ENCODE data around the gene MB21D2.
"Not testable (repeated sequence)": the region's sequence is repeated elsewhere in the genome, so short reads cannot be mapped to it uniquely, and the experiment has no call there.

MB21D2 gene, protein sequence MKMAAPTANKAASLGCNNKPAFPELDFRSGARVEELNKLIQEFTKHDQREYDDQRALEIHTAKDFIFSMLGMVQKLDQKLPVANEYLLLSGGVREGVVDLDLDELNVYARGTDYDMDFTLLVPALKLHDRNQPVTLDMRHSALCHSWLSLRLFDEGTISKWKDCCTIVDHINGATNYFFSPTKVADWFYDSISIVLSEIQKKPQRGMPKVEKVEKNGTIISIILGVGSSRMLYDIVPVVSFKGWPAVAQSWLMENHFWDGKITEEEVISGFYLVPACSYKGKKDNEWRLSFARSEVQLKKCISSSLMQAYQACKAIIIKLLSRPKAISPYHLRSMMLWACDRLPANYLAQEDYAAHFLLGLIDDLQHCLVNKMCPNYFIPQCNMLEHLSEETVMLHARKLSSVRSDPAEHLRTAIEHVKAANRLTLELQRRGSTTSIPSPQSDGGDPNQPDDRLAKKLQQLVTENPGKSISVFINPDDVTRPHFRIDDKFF

DNA sequence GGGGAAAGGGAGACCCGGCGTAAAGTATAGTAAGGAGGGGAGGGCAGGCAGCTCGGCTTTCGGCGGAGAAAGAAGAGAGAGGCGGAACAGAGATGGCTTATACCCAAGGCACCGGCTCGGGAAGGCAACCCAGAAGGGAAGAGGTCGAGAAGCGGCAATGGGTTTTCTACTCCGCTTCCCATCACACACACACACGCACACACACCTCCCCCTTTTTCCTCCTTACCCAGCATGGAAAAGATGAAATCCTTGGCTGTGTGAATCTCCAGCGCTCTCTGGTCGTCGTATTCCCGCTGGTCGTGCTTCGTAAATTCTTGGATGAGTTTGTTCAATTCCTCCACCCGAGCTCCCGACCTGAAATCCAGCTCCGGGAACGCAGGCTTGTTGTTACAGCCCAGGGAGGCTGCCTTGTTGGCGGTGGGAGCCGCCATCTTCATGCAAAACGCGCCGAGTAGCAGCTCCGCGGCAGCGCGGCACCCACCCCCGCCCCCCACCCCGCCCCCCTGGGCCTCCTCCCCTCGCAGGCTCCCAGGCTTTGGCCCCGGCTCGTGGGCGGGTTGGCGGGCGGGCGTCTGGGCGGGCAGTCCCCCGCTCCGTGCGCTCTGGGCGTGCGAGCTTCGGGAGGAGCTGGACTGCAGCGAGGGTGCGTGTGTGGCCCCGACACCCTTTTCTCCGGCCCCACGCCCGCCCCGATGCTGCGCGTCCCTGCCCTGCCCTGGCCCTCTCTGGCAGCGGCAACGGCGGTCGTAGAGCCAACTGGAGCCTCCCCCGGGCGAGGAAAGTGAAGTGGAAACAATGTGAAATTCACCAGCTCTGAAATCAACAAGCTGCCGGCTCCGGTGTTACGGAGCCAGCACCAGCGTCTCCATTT lies at the start of gene MB21D2:
Gene MB21D2 (minus strand): TSS at position 453 of the 871 bp plus-strand sequence. CDS start 16 bp downstream, at position 437.
- H3K27me3 Mint-ChIP-seq = peaks cover 59% of the 10 kb centered on the region
- no peaks in the 10 kb centered on the region for H3K9me3 Mint-ChIP-seq
- H3K4me3 Mint-ChIP-seq = peak within 1 kb of the TSS; percentile 93
- peak within 1 kb of the TSS; percentile 94 for H3K27ac Mint-ChIP-seq
- peaks cover 5% of the 10 kb centered on the region for H3K36me3 Mint-ChIP-seq
- peaks cover 60% of the 10 kb centered on the region for H3K4me1 Mint-ChIP-seq
- peak; percentile 74 for DNase-seq
- CTCF ChIA-PET = interaction anchor here (0.7 to 1.7 kb wide), 5 partner anchors 20 to 101 kb away, joined by 3 to 10 read pairs (median 3); no protein-coding TSS in a partner anchor

DNA sequence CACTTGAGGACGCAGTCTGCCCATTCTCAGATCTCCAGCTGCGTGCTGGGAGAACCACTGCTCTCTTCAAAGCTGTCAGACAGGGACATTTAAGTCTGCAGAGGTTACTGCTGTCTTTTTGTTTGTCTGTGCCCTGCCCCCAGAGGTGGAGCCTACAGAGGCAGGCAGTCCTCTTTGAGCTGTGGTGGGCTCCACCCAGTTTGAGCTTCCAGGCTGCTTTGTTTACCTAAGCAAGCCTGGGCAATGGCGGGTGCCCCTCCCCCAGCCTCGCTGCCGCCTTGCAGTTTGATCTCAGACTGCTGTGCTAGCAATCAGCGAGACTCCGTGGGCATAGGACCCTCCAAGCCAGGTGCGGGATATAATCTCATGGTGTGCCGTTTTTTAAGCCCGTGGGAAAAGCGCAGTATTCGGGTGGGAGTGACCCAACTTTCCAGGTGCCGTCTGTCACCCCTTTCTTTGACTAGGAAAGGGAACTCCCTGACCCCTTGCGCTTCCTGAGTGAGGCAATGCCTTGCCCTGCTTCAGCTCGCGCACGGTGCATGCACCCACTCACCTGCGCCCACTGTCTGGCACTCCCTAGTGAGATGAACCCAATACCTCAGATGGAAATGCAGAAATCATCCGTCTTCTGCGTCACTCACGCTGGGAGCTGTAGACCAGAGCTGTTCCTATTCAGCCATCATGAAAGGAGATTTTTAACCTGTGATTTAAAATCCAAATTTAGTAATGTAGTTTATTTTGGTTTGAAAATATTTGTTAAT lies 47.5 kb upstream of the MB21D2 start:
- CTCF ChIA-PET, H3K27ac Mint-ChIP-seq, DNase-seq, H3K36me3 Mint-ChIP-seq, H3K4me3 Mint-ChIP-seq, H3K27me3 Mint-ChIP-seq, H3K9me3 Mint-ChIP-seq, H3K4me1 Mint-ChIP-seq: not testable (repeated sequence)

DNA sequence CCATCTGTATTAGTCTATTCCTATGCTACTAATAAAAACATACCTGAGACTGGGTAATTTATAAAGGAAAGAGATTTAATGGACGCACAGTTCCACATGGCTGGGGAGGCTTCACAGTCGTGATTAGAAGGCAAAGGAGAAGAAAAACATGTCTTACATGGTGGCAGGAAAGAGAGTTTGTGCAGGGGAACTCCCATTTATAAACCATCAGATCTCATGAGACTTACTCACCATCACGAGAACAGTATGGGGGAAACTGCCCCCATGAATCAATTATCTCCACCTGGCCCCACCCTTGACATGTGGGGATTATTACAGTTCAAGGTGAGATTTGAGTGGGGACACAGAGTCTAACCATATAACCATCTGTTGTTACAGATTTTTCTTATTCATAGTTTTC lies 42.1 kb upstream of the MB21D2 start:
- no peaks in the 10 kb centered on the region for H3K4me1 Mint-ChIP-seq
- no peak overlapping the region for H3K27ac Mint-ChIP-seq
- no peaks in the 10 kb centered on the region for H3K9me3 Mint-ChIP-seq
- CTCF ChIA-PET = no interaction called here
- no peak overlapping the region for H3K4me3 Mint-ChIP-seq
- no peak for DNase-seq
- H3K36me3 Mint-ChIP-seq = no peaks in the 10 kb centered on the region
- no peaks in the 10 kb centered on the region for H3K27me3 Mint-ChIP-seq

DNA sequence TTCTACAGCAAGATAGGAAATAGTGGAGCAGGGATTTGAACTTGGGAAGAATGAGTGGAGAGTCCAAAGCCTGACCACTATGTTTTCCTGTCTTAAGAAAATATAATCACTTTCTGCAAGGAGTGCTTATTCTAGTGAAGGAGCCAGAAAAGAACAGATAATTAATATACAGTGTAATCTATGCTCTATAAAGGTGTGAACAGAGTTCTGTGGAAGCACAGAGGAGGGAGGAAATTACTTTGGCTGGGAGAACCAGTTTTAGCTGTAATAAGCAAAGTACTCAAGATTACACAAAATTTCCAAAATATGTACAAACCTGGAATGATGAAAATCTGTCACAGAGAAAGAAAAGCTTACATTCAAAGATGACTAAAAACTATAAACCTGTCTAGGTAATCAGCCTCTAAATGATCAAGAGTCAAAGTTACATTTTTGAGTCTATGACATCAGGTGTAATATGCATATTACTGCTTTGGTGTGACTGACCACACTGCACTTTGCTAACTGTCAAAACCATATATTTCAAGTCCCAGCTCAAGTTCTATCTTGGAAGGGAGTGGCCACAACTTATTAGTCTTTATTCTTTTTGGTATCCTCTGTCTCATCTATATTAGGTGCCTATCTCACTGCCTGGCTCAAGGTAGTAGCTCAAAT lies 40.7 kb upstream of the MB21D2 start:
- no peak overlapping the region for H3K27ac Mint-ChIP-seq
- no peak overlapping the region for H3K4me3 Mint-ChIP-seq
- H3K9me3 Mint-ChIP-seq = no peaks in the 10 kb centered on the region
- no peaks in the 10 kb centered on the region for H3K36me3 Mint-ChIP-seq
- CTCF ChIA-PET = no interaction called here
- DNase-seq = no peak
- H3K4me1 Mint-ChIP-seq = no peaks in the 10 kb centered on the region
- H3K27me3 Mint-ChIP-seq = no peaks in the 10 kb centered on the region

DNA sequence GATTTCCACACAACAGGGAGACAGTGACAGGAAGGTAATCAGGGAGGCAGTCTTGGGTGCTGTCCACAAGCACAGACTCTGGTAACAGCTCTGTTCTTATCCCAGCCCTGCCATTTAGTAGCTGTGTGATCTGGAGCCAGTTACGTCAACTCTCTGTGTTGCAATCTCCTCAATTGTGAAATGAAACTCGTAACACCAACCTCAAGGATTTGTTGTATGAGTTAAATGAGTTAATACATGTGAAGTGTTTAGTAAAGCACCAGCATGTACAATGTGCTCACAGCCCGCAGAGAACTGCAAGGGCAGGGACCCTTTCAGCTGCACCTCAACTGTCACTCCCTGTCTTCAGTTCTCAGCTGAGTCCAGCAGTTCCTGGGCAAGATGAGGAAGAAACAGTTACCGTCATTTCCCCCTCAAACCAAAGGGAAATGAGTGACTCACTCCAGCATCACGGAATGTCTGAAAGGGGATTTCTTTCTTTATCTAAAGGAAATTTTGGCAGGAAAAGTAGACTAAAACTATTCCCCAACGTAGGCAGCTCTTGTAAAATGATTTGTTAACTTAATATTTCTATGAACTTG lies 39.9 kb upstream of the MB21D2 start:
- Mint-ChIP-seq H3K36me3 (no peaks in the 10 kb centered on the region), H3K9me3 (no peaks in the 10 kb centered on the region), H3K4me1 (no peaks in the 10 kb centered on the region), H3K4me3 (no peak overlapping the region), H3K27me3 (no peaks in the 10 kb centered on the region), H3K27ac (no peak overlapping the region)
- DNase-seq = no peak
- CTCF ChIA-PET = no interaction called here

DNA sequence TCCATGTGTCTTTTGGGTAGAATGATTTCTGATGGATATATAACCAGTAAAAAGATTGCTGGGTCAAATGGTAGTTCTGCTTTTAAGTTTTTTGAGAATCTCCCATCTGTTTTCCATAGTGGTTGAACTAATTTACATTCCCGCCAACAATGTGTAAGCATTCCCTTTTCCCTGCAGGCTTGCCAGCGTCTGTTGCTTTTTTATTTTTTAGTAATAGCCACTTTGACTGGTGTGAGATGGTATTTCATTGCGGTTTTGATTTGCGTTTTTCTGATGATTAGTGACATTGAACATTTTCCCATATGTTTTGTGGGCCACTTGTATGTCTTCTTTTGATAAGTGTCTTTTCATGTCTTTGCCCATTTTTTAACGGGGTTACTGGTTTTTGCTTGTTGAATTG lies 36.3 kb upstream of the MB21D2 start:
- Mint-ChIP-seq H3K4me3 (no peak overlapping the region), H3K36me3 (no peaks in the 10 kb centered on the region), H3K27me3 (no peaks in the 10 kb centered on the region), H3K4me1 (no peaks in the 10 kb centered on the region), H3K27ac (no peak overlapping the region), H3K9me3 (no peaks in the 10 kb centered on the region)
- DNase-seq = no peak
- CTCF ChIA-PET = no interaction called here

DNA sequence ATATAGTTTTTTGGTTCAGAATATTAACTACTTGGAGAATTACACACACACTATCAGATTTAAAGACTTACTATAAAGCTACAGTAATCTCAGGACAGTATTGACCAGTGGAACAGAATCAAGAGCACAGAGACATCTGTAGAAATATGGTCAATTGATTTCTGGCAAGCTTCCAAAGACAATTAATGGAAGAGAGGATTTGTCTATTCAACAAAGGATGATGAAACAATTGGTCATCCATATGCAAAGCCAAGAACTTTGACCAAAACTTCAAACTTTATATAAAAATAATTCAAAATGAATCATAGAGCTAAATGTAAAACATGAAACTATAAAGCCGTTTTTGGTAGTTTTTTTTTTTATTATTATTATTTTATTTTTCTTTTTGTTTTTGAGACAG lies 29.8 kb upstream of the MB21D2 start:
- Mint-ChIP-seq H3K4me1 (no peaks in the 10 kb centered on the region), H3K9me3 (no peaks in the 10 kb centered on the region), H3K27ac (no peak overlapping the region), H3K4me3 (no peak overlapping the region), H3K27me3 (no peaks in the 10 kb centered on the region), H3K36me3 (no peaks in the 10 kb centered on the region)
- DNase-seq = no peak
- CTCF ChIA-PET = no interaction called here

DNA sequence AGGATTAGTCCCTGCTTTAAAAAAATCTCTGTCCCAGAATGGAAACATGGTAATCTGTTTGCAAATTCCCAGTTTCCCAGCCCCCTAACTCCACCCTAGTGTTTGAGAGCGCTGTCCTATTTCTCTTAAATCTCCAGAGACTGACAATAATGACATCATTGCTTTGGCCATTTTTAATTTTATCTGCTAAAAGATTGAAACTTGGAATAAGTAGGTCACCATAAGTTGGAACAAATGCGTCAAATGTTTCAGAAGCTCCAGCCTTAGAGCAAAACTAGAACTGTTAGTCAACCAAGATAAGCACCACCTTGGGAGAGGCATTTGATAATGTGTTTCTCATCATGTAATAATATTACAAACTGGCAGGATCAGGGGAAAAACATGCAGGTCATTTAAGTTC lies 25.7 kb upstream of the MB21D2 start:
- H3K4me3 Mint-ChIP-seq = no peak overlapping the region
- H3K9me3 Mint-ChIP-seq = no peaks in the 10 kb centered on the region
- H3K36me3 Mint-ChIP-seq = no peaks in the 10 kb centered on the region
- CTCF ChIA-PET = no interaction called here
- DNase-seq = no peak
- H3K4me1 Mint-ChIP-seq = no peaks in the 10 kb centered on the region
- no peaks in the 10 kb centered on the region for H3K27me3 Mint-ChIP-seq
- H3K27ac Mint-ChIP-seq = no peak overlapping the region

DNA sequence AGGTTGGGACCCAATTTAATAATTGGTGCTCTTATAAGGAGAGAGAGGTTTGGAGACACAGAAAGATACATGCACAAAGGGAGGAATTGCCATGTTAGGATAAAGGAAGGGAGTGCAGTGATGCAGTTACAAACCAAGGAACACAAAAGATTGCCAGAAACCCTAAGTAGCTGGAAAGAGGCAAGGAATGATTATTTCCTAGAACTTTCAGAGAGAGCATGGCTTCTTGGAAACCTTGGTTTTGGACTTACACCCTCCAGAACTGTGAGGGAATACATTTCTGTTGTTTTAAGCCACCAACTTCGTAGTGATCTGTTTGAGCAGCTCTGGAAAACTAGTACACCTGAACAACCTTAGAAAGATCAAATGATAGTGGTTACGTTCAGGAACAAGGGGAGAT lies 25.0 kb upstream of the MB21D2 start:
- Mint-ChIP-seq H3K27ac (no peak overlapping the region), H3K4me3 (no peak overlapping the region), H3K27me3 (no peaks in the 10 kb centered on the region), H3K9me3 (no peaks in the 10 kb centered on the region), H3K36me3 (no peaks in the 10 kb centered on the region), H3K4me1 (no peaks in the 10 kb centered on the region)
- DNase-seq = no peak
- CTCF ChIA-PET = no interaction called here

DNA sequence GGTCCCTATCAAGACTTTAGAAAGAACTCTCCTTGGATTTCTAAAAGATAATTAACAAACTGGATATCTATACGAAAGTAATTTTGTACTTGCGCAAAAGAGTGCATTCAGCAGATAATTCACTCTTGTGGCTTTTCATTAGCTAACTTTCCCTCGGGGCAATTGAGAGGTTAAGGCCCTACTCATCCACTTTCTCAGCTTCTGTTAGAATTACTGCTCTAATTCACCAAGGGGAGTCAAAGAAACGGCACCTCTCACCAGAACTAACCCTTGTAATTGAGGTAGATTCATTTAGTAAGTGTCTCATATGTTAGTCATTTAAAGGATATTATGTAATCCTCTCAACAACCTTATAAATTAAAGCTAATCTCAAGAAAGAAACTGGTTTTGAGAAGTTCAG lies 22.5 kb upstream of the MB21D2 start:
- no peak for DNase-seq
- H3K36me3 Mint-ChIP-seq = no peaks in the 10 kb centered on the region
- H3K27ac Mint-ChIP-seq = no peak overlapping the region
- H3K27me3 Mint-ChIP-seq = no peaks in the 10 kb centered on the region
- CTCF ChIA-PET = interaction anchor here (1.1 kb wide), 1 partner anchor 17 kb away, joined by 3 read pairs; no protein-coding TSS in a partner anchor
- no peak overlapping the region for H3K4me3 Mint-ChIP-seq
- H3K4me1 Mint-ChIP-seq = no peaks in the 10 kb centered on the region
- no peaks in the 10 kb centered on the region for H3K9me3 Mint-ChIP-seq

DNA sequence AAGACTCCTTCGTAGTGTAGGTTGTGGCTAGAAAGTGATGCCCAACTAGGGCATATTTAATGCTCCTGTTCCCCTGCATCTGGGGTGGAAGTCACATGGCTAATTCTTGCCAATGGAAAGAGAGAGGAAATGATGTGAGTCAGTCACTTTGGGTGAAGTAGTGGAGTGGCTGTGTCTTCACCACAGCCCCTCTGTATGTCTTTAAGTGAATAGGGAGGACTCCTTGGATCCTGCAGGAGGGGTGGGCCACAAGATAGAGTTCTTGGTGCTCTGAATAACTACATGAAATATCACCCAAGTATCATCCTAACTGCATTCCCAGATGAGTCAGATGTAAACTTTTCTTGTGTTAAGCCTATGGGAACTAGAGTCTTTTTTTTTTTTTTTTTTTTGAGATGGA lies 17.8 kb upstream of the MB21D2 start:
- H3K4me3 Mint-ChIP-seq = no peak overlapping the region
- no peaks in the 10 kb centered on the region for H3K9me3 Mint-ChIP-seq
- CTCF ChIA-PET = interaction anchor here (1.4 kb wide), 1 partner anchor 105 kb away, joined by 3 read pairs; no protein-coding TSS in a partner anchor
- DNase-seq = no peak
- no peak overlapping the region for H3K27ac Mint-ChIP-seq
- H3K27me3 Mint-ChIP-seq = no peaks in the 10 kb centered on the region
- no peaks in the 10 kb centered on the region for H3K4me1 Mint-ChIP-seq
- no peaks in the 10 kb centered on the region for H3K36me3 Mint-ChIP-seq

DNA sequence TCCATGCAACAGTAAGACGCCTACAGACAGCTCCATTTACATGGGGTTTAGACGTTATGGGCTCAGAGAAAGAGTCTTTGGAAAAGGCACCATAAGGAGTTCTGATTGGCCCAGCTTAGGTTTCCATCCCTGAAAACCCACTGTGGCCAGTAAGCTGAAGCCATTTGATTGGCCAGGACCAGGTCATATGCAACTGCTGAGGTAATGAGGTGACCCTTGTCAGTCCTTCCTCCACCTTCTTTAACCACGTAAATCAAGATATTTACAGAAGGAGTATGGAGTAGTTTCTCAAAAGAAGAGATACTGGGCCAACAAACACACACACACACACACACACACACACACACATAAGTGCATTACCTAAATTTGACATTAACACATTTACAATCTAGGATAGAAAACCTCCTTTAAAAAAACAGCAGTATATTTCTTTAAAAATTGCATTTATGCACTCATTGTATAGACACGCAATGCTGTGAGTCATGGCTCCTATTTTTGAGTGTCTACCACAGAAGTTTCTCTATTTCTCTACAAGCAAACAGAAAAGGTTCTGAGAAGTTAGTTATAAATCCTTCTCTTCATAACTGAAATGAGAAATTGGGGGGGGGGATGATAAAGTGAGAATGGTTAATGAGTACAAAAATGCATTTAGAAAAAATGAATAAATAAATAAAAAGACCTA lies 16.3 kb upstream of the MB21D2 start:
- Mint-ChIP-seq H3K4me3 (no peak overlapping the region), H3K4me1 (no peaks in the 10 kb centered on the region), H3K27me3 (no peaks in the 10 kb centered on the region), H3K9me3 (no peaks in the 10 kb centered on the region), H3K36me3 (no peaks in the 10 kb centered on the region), H3K27ac (no peak overlapping the region)
- CTCF ChIA-PET = interaction anchor here (1.4 kb wide), 2 partner anchors 107 to 117 kb away, joined by 3 read pairs; no protein-coding TSS in a partner anchor
- DNase-seq = no peak

DNA sequence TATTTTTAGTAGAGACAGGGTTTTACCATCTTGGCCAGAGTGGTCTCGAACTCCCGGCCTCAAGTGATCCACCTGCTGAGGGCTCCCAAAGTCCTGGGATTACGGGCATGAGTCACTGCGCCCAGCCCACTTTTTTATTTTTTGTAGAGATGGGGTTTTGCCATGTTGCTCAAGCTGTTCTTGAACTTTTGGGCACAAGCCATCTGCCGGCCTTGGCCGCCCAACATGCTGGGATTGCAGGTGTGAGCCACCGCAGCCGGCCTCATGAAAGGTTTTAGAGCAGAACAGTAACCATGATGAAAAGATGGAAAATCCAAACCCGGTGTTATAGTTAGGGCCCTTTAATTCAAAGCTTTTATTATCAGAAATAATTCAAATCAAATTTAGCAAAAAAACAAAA lies 15.6 kb upstream of the MB21D2 start:
- no peaks in the 10 kb centered on the region for H3K9me3 Mint-ChIP-seq

More for the DNA sequence above, 15.6 kb upstream of the MB21D2 start:
- DNase-seq = no peak
- H3K36me3 Mint-ChIP-seq = no peaks in the 10 kb centered on the region
- H3K27me3 Mint-ChIP-seq = no peaks in the 10 kb centered on the region
- no peak overlapping the region for H3K27ac Mint-ChIP-seq
- H3K4me3 Mint-ChIP-seq = no peak overlapping the region
- H3K4me1 Mint-ChIP-seq = no peaks in the 10 kb centered on the region
- CTCF ChIA-PET = interaction anchor here (0.6 to 1.4 kb wide), 2 partner anchors 116 to 143 kb away, joined by 3 read pairs; no protein-coding TSS in a partner anchor

All from activated naive CD4-positive, alpha-beta T cell treated with anti-CD3 and anti-CD28 coated beads, Interleukin-2, amount 10 ng/mL, durations not matched to agents 7 days and 5 days (primary cell).